Hepatic stellate cell (primary cell): Measurements from ENCODE around the gene PROCR.
"Not testable (repeated sequence)": the region's sequence is repeated elsewhere in the genome, so short reads cannot be mapped to it uniquely, and the experiment has no call there.

Source experiments
- DNase-seq: peaks from one replicate; pipeline ENCODE4 v3.0.0; 2011; ENCODE audit warnings: low spot score

Gene PROCR

DNA sequence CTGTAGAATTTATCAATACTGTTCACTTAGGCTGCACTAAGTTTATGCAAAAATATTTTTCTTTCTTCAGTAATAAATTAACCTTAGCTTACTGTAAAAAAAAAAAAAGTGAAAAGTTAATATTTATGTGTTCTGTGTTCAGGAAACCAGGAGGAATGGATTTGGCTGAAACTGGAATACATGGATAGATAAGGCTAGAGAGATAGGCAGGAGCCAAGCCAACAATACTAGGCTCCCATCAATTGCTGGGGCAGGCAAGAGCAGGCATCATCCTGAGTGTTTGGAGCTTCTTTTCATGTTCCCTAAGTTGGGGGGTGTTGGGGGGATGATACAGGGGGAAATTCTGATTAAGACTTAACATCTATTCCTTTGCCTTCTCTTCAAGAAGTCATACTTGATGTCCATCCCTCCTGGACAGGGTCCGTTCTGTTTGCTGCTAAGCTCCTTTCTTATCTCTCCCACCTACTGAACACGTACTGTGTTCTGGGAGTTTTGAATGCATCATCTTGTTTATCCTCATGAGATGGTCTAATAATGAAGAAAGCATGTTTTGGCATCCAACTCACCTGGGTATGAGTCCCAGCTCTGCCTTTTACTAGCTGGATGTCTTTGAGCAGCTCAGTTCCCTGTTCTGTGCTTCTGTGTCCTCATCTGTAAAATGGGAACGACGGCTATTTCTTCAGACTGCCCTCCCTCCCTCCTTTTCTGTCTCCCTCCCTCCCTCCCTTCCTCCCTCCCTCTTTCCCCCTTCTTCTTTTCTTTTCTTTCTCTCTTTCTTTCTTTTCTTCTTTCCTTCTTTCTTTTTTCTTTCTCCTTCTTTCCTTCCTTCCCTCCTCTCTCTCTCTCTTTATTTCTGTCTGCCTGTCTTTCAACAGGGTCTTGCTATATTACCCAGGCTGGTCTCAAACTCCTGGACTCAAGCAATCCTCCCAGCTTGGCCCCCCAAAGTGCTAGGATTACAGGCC, 6.4 kb upstream of the PROCR start:
- no peak for DNase-seq

DNA sequence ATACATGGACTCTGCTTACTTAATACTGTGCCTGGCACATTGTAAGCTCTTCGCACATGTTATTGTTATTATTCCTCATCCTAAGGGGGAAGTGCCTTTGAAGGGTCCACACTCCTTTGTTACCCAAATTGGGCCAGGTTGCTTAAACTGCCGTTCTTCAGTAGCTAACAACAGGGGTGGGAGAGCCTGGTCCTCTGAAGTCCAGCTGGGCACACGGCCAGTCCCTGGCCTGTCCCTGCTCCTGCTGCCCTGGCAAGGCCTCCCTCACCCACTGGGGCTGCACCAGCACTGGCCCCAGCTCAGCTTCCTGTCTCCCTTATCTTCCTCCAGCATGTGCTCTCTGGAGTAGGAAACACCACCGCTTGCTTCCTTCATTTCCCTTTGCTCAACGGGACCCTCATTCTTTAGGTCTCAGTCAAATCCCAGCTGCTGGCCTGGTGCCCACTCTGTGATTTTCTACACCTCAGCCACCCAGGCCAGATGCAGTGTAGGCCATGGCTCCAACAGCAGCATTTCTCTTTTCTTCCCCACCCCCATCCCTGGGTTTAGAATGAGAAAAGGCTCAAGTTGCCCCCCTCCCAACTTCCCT, 5.5 kb upstream of the PROCR start:
- no peak for DNase-seq

DNA sequence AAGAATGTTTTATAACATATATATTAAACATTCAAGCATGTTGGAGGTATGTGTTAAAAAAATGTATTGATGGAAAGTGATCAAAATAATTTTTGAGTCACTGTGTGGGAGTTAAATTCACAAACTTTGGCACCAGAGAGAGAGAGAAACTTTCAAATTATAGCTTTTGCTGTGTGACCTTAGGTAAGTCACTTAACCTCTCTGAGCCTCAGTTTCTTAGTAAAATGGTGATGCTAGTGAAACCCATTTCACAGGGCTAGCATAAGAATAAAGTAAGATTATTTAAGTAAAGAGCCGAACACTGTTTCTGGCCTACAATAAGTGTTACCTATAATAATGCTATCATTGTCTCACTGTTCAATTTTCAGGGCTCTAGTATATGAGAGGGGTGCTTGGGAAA, 4.1 kb upstream of the PROCR start:
- DNase-seq, result no peak

DNA sequence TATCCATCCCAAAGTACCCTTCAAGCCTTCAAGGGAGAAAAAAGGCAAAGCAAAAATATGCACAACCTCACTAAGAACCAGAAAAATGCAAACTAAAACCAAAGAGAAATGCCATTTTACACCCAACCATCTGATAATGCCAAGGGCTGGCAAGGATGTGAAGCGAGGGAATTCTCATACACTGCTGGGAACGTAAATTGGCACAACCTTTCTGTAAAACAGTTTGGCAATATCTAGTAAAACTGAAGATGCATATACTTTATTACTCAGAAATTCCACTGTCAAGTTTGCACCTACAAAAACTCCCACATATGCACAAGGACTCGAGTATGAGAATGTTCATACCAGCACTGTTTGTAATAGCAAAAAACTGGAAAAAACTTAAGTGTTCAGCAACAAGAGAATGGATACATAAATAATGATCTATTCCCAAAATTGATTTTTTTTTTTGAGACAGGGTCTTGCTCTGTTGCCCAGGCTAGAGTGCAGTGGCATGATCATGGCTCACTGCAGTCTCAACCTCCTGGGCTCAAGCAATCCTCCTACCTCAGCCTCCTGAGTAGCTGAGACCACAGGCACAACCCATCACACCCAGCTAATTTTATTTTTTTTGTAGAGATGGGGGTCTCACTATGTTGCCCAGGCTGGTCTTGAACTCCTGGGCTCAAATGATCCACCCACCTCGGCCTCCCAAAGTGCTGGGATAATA, 3.0 kb upstream of the PROCR start:
- not testable (repeated sequence) for DNase-seq

DNA sequence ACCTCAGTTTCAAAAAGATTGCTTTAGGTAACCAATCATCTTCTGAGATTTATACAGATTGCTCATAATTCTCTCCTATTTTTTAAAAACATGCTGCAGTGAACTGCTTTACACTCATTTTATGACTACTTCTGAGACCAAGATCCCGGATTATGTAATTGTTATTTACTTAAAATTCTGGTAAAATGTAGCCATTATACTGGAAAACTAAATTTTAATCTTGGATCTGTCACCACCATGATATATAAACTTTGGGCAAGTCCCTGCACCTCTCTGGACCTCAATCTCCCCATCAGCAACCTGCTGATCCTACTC, 477 bp upstream of the PROCR start:
- no peak for DNase-seq

DNA sequence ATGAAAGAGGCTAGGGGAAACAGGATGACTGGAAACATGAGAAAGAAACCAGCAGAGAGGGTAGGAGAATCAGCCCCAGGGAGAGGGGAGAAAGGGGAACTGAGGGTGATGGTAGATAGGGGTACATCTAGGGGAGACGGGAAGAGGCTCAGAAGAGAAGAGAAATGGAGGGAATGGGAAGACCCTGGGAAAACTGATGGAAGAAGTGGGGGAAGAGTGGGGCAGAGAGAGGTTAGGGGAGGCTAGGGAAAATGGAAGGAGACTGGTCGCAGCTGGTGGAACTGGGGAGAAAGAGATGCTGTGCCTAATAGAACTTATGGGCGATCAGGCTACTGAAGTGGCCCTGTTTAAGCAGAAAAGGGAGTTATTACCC, 548 bp downstream of the PROCR start:
- no peak for DNase-seq

DNA sequence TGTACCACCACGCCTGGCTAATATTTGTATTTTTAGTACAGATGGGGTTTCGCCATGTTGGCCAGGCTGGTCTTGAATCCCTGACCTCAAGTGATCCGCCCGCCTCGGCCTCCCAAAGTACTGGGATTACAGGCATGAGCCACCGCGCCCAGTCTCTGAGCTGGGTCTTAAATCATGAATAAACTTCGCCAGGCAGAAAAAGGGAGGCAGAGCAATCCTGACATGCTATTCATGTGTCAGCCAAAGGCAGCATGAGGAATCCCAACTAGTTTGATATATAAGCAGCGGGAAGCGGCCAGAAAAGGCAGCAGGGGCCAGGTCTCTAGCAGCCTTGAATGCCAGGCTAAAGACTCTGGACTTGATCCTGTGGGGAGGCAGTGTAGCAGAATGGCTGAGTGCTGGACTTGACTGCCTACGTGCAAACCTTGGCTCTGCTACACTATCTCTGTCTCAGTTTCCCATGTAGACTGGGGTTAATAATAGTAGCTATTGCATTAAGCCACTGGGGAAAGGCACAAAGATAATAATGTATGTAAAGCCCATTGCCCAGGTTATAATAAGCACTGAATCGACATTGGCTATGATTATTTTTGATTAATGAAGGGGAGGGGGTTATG, 1.8 kb downstream of the PROCR start:
- DNase-seq, result no peak

DNA sequence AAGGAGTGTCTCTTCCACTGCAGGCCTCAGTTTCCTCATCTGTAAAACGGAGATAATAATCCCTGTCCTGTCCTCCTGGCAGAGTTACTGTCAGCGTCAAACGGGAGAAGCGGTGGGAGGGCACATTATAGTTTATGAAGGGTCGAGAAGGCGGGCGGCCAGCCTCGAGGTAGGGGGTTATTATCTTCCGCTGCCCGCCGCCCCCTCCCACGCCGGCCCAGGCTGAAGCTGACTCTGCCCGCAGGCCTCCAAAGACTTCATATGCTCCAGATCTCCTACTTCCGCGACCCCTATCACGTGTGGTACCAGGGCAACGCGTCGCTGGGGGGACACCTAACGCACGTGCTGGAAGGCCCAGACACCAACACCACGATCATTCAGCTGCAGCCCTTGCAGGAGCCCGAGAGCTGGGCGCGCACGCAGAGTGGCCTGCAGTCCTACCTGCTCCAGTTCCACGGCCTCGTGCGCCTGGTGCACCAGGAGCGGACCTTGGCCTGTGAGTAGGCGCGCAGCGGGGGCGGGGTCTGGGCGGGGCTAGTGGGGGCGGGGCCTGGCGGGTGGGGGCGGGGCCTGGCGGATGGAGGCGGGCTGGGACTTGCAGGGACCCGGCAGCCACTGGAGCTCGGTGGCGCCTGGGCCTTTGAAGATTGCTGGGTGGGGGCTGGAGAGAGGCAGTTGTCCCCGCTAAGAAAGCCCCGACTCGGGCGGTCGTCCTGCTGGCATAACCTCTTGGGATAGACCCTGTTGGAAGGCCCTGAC, 2.8 kb downstream of the PROCR start:
- DNase-seq, result no peak

DNA sequence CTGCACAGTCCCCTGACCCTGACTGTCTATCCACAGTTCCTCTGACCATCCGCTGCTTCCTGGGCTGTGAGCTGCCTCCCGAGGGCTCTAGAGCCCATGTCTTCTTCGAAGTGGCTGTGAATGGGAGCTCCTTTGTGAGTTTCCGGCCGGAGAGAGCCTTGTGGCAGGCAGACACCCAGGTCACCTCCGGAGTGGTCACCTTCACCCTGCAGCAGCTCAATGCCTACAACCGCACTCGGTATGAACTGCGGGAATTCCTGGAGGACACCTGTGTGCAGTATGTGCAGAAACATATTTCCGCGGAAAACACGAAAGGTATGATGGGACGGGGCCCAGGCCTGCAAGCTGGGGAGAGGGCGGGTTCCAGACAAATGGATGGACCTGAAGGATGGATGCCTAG, 4.3 kb downstream of the PROCR start:
- DNase-seq, result no peak

DNA sequence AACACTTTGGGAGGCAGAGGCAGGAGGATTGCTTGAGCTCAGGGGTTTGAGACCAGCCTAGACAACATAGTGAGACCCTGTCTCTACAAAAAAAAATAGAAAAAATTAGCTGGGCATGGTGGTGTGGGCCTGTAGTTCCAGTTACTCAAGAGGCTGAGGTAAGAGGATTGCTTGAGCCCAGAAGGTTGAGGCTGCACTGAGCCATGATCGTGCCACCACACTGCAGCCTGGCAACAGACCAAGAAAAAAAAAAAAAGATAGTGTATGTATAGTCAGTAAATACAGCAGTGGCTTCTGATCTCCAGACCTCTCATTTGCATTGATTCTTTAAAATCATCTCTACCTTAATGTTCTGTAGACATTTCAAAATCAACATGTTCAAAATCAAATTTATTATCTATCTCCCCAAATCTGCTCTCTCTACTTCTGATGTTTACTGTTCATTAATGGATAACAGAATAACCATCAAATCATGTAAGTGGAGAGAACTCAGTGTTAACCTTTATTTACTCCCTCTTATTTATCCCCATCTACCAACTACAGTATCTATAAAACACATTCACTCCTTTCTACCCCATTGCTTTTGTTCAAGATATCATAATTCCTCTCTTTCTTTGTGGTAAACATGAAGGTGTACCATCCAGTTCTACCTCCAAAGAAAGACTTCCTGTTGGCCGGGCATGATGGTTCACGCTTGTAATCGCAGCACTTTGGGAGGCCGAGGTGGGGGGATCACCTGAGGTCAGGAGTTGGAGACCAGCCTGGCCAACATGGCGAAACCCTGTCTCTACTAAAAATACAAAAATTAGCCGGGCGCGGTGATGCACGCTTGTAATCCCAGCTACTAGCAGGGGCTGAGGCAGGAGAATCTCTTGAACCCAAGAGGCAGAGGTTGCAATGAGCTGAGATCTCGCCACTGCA, 7.7 kb downstream of the PROCR start:
- DNase-seq, result no peak

DNA sequence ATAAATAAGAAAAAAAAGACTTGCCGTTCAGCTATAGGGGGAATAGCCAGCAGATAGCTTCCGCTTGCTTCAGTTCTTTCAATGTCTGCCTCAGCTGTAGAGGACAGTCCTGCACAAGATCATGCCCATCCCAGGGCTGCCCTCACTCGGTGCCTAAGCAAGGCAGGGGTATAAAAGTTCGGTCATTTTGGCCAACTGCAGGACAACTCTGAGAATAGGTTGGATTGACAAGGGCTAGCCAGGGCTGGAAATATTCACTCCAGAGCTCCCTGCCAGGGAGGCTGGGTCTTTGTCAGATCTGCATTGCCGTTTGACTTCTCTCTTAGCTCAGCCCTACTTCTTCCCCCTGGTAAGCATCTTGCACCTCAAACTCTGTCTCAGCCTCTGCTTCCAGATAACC, 8.4 kb downstream of the PROCR start:
- DNase-seq, result no peak

DNA sequence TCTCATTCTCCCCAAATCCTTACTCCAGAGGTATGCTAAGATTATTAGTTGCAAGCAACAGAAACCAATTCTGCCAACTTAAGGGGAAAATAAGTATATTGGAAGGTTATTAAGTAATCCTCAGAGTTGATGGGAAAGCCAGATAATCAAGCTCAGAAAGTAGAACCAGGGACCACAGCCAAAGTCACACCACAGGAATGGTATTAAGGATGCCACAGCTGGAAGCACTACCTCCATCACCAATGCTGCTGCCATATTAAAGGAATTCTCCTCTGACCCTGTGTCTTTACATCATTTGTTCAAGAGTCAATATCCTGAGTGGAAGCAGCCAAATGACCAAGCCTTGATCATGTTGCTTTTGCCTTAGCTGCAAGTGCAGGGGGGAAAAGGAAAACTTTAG, 9.9 kb downstream of the PROCR start:
- no peak for DNase-seq

DNA sequence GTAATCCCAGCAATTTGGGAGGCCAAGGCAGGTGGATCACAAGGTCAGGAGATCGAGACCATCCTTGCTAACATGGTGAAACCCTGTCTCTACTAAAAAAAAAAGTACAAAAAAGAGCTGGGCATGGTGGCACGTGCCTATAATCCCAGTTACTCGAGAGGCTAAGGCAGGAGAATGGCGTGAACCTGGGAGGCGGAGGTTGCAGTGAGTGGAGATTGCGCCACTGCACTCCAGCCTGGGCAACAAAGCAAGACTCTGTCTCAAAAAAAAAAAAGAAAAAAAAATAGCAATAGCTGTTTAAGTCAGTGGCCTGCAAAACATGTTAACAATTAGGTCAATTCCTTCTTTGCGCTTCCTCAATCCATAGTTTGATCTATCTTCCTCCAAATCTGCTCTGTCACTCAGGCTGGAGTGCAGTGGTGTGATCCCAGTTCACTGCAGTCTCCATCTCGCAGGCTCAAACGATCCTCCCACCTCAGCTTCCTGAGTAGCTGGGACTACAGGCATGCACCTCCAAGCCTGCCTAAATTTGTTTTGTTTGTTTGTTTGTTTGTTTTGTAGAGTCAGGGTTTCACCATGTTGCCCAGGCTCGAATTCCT, 14.9 kb downstream of the PROCR start:
- not testable (repeated sequence) for DNase-seq

DNA sequence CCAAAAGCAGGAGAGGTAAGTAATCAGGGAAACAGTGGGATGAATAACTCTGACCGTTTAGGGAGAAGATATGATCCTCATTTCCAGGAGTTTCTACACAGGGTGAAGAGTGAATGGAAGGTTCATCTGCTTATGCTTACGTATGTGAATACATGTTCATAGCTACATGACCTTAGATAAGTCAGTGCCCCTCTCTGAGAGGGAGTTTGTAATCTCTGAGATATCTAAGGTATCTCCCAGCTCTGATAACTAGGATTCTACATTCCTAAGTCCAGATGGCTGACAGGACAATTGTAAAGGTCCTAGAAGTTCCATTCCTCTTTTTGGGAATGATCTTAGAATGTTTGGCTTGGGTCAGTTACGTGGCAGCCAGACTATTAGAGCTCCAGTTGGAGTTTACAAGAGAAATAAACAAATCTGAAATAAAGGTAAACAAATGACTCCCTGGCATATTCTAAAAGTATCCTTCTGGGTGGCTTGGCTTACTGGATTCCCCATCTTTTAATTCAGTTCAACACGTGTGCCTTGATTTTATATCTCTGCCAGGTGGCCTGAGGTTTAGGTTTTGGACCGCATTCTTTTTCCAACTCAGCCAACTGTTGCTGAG, 15.8 kb downstream of the PROCR start:
- DNase-seq, result no peak

DNA sequence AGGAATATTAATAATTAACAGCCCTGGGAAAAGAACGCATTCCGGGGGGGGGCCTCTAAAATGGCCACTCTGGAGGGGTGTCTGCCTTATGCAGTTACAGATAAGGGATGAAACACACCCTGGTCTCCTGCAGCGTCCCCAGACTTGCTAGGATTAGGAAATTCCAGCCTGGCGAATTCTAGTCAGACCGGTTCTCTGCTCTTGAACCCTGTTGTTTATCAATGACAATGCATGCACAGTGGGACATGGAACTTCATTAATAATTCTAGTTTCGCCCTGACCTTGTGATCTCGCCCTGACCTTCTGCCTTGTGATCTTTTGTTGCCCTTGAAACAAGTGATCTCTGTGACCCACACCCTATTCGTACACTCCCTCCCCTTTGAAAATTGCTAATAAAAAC, 17.4 kb downstream of the PROCR start:
- not testable (repeated sequence) for DNase-seq

DNA sequence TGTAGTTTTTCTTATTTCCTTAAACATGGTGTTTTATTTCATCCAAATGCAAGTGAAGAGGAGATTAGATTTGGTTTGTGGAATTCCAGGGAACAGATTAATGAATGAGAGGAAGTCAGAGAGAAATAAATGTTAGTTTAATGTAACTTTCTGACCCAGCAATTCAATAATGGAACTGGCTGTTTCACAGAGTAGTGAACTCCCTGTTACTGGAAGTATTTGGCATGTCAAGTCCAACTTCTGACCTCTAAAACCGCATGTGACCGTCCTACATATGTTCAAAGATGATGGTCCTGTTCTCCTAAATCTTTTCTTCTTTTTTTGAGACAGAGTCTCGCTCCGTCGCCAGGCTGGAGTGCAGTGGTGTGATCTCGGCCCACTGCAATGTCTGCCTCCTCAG, 18.7 kb downstream of the PROCR start:
- DNase-seq, result no peak

DNA sequence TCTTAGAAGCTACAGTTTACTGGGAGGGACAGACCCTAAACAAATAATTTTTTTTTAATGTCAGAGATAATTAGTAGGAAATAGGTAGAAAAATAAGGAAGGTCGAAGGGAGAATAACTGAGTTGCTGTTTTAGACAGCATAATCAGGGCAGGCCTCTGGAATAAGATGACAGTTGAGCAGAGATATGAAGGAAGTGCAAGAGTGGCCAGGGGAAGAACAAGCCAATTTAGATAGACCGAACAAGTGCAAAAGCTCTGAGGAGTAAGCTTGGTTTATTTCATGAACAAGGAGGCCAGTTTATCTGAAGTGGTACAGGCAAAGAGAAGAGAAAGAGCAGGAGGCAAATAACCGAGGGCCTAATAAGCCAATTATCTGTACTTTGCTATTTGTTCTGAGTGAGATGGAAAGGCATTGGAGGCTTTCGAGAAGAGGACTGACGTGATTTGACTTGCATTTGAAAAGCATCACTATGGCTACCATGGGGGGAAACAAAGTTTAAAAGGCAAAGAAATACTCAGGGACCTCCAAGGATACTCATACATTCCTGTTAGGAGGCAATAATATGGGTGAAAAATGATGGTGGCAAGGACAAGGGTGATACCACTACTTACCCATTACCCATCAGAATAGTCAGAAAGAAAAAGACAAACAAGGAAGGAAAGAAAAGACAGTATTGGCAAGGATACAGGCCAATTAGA, 19.7 kb downstream of the PROCR start:
- no peak for DNase-seq

DNA sequence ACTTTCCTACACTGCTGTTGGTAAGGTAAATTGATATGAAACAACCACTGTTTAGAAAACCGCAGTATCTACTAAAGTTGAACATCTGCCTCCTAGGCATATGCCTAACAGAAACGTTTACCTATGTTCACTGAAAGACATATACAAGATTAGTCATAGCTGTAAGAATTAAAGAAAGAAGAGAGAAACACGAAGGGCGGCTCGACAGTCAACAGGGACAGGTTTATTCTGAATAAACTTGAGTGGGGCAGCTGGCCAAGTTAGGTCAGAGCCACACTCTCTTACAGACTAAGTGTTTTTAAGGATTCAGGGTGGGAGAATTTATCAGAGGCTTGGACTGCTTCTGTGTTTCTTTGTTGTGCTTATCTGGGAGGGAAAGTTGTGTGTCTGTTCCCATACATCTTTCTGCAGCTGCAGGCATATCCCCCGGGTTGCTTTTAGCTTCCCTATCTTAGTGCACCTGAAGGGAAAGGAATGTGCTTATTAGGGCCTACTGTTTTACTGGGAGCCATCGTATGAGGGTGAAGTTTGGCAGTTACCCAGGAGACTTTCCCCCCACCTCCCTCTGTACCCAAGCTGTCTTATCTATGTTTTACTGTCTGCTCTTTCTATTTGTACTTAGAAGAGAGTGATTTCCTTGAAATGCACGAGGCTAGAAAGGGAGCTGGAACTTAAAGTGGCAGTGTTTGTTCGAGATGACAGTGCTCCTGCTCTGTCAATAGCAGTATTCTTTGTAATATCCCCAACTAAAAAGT, 20.4 kb downstream of the PROCR start:
- no peak for DNase-seq
